Activated naive CD8-positive, alpha-beta T cell treated with anti-CD3 and anti-CD28 coated beads for 36 hours (primary cell): ENCODE results near the gene DTHD1. TPM values are rescaled to one million over a fixed set of nuclear protein-coding genes. Genes with fewer than 3 reads are reported as not detected.

Experiments
- DNase-seq: peaks from one replicate; pipeline ENCODE4 v3.0.0; 2021
- H3K27ac Mint-ChIP-seq: one replicate; pipeline ENCODE4 v1.8.0; 2022; ENCODE audit warnings: mild to moderate bottlenecking, moderate library complexity, mixed read lengths
- H3K27me3 Mint-ChIP-seq: one replicate; pipeline ENCODE4 v1.8.0; 2022; ENCODE audit warnings: mild to moderate bottlenecking, mixed read lengths
- H3K36me3 Mint-ChIP-seq: one replicate; pipeline ENCODE4 v1.8.0; 2021; ENCODE audit warnings: mild to moderate bottlenecking, mixed read lengths
- H3K4me1 Mint-ChIP-seq: one replicate; pipeline ENCODE4 v1.8.0; 2021; ENCODE audit warnings: mixed read lengths
- H3K4me3 Mint-ChIP-seq: one replicate; pipeline ENCODE4 v1.8.0; 2022; ENCODE audit warnings: mild to moderate bottlenecking, moderate library complexity, mixed read lengths
- H3K9me3 Mint-ChIP-seq: one replicate; pipeline ENCODE4 v1.8.0; 2022; ENCODE audit warnings: mixed read lengths
- total RNA-seq, 2 experiments: library from RNA; stranded (reverse); gene quantifications; one replicate each; pipeline ENCODE4 v1.2.3, GENCODE V29; 2021

The DTHD1 gene
- total RNA-seq: under 1 TPM; 0.08 to 0.12 TPM

DNA sequence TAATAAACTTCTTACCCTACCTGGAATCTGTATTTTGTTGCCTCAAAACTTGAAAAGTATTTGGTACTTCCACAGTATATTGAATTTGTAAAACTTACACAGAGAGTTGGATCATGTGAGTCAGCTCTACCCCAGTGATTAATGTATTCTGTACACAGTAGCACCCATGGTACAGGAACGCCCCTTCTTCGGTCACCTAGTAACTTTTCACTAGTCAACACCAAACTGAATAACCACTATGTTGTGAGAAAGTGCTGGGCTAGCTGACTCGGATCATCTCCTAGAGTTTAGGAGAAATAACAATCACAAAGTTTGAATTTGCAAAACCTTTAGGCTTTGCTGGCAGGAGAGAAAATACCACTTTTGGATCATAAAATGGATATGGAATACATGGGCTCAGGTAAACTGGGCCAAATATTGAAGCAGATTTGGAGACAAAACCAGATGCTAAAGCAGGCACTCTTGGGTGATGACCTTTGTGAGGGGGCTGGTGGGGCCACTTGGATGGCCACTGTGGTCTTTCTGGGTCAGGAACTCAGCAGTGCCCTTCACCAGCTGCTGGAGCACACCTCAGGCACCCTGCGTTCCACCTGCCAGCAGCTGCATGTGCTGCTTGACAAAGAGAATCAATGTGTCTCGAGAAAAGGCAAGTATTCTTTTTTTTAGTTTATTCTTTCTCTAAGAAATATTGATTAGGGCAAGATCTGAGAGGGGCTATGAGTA, at the start of gene DTHD1:
DTHD1 (plus strand) TSS at position 233 of the 723 bp plus-strand sequence; CDS start at position 376, 143 bp downstream.
- H3K4me3 Mint-ChIP-seq: no peak within 1 kb of the TSS
- peaks cover 62% of the 10 kb centered on the region for H3K4me1 Mint-ChIP-seq
- no peak within 1 kb of the TSS for H3K27ac Mint-ChIP-seq
- H3K9me3 Mint-ChIP-seq: no peaks in the 10 kb centered on the region
- peaks cover 3% of the 10 kb centered on the region for H3K36me3 Mint-ChIP-seq
- no peaks in the 10 kb centered on the region for H3K27me3 Mint-ChIP-seq
- DNase-seq: no peak

DNA sequence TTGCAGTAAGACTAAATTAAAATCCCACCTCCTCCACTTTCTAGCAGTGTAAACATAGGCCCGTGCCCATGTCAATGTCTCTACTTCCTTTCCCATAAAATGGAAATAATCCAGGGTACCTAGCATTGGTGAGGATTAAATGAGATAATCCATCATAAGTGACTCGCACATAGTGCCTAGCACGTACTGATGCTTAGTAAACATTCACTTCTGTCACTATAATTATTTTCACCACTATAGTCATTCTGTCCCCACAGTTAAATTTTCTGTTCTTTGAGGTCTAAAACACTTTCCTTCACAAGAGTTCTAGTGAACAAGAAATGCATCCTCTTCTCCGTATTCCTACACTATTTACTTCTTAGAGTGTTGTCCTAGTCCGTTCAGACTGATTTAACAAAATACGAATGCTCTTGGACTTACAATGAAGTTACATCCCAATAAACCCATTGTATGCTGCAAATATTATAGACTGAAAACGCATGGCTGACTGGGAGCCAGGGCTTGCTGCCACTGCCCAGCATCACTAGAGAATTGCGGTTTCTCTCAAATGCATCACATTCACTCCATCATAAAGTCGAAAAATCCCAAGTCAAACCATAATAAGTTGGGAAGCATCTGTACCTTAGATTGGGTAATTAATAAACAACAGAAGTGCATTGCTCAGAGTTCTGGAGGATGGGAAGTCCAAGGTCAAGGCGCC, 47.7 kb upstream of the DTHD1 start:
- H3K4me1 Mint-ChIP-seq: peaks cover 60% of the 10 kb centered on the region
- H3K27ac Mint-ChIP-seq: no peak overlapping the region
- DNase-seq: no peak
- H3K36me3 Mint-ChIP-seq: peaks cover 65% of the 10 kb centered on the region
- H3K4me3 Mint-ChIP-seq: no peak overlapping the region
- no peaks in the 10 kb centered on the region for H3K27me3 Mint-ChIP-seq
- peaks cover 31% of the 10 kb centered on the region for H3K9me3 Mint-ChIP-seq

DNA sequence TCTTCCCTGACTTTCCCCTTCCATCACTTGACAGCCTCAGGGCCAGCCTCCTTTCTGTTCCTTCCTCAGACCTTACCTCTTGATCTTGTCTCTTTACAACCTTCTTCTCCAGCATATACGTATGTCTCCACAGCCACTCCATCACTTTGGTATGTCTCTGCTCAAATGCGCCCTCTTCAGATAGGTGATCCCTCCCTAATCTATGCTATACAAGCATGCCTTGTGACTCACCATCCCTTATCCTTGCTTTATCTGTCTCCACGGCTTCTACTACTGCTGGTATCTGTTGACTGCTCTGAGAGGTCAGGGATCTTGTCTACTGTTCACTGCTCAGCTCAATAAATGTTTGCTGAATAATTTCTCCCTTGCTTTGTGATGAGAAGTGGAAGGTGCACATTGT, 46.1 kb upstream of the DTHD1 start:
- peaks cover 31% of the 10 kb centered on the region for H3K9me3 Mint-ChIP-seq
- H3K4me3 Mint-ChIP-seq: no peak overlapping the region
- H3K27ac Mint-ChIP-seq: no peak overlapping the region
- H3K36me3 Mint-ChIP-seq: peaks cover 74% of the 10 kb centered on the region
- no peaks in the 10 kb centered on the region for H3K27me3 Mint-ChIP-seq
- no peak for DNase-seq
- H3K4me1 Mint-ChIP-seq: peaks cover 49% of the 10 kb centered on the region

DNA sequence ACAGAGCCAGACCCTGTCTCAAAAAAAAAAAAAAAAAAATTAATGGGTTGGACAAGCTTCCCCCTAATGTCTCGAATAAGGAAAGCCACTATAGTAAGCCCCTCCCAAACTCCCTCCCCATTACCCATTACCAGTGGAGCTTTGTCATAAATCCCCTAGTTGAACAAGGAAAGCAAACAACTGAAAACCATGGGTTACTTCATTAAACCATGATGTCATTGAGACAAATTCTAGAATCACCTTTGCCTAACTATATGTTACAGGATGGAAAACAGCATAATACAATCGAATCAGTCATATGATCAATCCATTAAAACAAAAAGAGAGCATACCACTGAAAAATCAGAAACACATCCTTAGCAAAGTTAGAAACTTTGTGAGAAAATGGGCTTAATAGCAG, 45.3 kb upstream of the DTHD1 start:
- Mint-ChIP-seq H3K4me3 (no peak overlapping the region), H3K27ac (no peak overlapping the region), H3K27me3 (no peaks in the 10 kb centered on the region), H3K9me3 (peaks cover 31% of the 10 kb centered on the region), H3K4me1 (peaks cover 47% of the 10 kb centered on the region), H3K36me3 (peaks cover 76% of the 10 kb centered on the region)
- DNase-seq: no peak

DNA sequence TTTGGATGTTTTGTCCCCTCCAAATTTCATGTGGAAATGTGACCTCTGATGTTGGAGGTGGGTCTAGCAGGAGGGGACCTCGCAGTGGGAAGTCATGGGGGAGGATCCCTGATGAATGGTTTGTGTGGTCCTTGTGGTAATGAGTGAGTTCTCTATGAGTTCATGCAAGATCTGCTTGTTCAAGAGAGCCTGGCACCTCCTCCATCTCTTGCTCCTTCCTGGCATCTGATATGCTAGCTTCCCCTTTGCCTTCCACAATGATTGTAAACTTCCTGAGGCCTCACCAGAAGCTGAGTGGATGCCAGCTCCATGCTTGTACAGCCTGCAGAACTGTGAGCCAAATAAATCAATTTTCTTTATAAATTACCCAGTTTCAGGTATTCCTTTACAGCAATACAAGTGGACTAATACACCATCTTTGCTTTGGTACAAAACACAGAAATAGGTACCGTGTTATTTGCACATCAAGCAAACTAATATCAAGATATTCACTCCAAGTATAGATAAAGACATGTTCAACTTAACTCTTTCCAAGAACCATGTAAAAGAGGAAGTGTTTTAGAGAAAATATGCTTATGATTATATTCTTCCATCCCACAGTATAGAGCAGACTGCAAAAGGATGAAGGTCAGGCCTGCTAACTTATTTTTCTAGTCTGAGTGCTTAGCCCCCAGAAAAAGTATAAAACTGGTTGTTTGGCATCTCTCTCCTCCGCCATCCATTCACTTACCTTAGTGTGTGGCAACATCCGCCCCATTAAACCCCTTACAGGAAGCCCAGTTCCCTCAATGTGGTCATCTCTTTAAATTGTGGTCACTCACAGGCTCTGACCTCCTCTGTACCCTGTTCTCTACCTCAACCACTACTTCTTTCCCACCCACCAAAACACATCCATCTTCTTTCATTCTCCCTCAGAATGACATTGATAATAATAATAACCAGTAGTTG, 43.8 kb upstream of the DTHD1 start:
- no peaks in the 10 kb centered on the region for H3K27me3 Mint-ChIP-seq
- H3K9me3 Mint-ChIP-seq: peaks cover 25% of the 10 kb centered on the region
- peaks cover 51% of the 10 kb centered on the region for H3K4me1 Mint-ChIP-seq
- H3K4me3 Mint-ChIP-seq: peak overlapping the region; percentile 6
- peaks cover 71% of the 10 kb centered on the region for H3K36me3 Mint-ChIP-seq
- peak overlapping the region; percentile 69 for H3K27ac Mint-ChIP-seq
- DNase-seq: no peak

DNA sequence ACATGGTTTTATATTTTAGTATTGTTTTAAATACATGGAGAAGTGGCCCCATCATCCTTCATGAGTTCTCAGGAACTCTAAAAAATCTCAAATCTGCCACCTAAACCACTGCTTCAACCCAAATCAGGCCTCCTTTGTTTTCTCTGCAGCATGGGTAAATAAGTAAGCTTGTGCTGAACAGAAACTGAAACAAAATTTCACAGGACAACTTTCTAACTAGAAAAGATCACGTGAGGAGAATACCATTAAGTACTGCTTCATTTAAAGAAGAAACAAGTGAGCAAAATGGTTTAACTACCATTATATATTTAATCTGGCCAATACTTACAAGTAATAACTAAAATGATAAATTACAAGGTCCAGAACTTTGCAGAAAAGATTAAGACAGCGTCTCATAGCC, 39.6 kb upstream of the DTHD1 start:
- H3K36me3 Mint-ChIP-seq: peaks cover 42% of the 10 kb centered on the region
- H3K9me3 Mint-ChIP-seq: peaks cover 10% of the 10 kb centered on the region

DNA sequence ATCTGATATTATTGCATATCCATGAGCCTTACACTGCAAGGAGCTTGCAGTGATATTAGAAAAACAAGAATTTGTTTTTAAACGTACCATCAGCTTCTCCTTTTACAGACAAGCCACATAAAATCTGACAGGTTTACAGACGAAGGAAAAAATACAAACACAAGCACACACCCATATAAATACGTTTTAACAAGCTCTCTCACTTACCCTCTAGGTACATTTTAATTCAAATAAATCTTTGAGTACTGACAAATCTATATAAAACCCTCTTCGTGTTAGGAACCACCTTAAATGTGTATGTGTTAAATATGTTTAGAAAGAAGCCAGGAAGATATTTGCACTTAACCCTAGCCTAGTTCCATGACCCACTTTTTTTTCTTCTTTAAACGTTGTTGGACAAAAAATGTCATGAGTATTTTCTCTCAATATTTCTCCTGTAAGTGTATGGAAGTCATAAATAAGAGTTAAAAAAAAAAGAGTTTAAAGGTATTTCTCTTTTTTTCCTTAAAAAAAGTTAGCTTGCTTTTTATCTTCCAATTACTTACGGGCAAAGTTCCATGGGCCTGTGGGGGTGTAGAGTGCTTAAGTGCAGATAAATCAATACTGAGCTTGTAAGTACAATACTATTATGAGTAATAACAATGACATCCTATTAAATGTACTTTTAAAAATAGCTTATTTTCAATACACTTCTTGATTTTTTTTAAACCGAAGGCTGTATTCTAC, 38.6 kb upstream of the DTHD1 start:
- H3K27ac Mint-ChIP-seq: peak overlapping the region; percentile 91
- no peak for DNase-seq

More for the DNA sequence above, 39.6 kb upstream of the DTHD1 start:
- H3K27me3 Mint-ChIP-seq: no peaks in the 10 kb centered on the region
- H3K27ac Mint-ChIP-seq: peak overlapping the region; percentile 73
- no peak for DNase-seq
- H3K4me1 Mint-ChIP-seq: peaks cover 47% of the 10 kb centered on the region
- peak overlapping the region; percentile 94 for H3K4me3 Mint-ChIP-seq

DNA sequence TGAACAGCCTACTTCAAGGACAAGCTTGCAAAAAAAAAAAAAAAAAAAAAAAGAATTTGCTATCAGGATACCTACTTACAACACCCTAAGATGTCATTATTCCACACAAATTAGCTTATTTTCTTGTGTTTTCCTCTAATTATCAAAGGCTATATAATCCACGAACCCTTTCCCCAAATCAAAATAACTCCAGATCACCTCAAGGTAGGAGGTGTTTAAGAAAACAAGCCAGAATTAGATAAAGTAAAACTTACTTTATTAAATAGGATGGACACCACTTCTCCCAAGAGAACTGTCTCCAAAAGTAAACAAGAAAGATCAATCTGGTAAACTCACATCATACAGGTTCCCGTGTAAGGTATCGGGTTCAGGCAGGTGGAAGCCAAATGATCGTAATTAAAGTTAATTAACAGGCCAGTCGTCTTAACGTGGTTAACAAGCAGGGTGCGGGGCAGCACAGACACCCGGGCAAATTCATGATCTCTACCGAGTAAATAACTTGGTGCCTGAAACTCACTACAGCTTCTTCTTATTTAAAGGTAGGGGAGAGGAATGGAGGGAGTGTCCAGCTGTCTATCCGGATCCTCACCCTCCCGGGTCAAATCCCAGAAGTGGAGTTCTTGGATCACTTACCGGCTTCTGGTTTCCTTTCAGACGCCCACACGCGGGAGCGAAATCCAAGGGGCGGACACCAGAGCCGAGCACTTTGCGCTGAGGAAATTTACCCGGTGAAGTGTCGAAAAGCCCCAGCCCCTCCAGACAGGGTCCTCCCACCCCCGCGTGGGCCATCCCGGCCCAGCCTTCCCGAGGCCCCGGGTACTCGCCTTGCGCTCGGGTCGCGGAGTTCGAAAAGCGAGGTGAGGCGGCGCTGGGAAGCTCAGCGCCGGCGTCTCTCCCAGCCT, 37.8 kb upstream of the DTHD1 start:
- Mint-ChIP-seq H3K4me3 (peak overlapping the region; percentile 94), H3K9me3 (no peaks in the 10 kb centered on the region), H3K27ac (peak overlapping the region; percentile 91), H3K4me1 (peaks cover 33% of the 10 kb centered on the region), H3K27me3 (no peaks in the 10 kb centered on the region), H3K36me3 (peaks cover 25% of the 10 kb centered on the region)
- DNase-seq: peak; percentile 64

More for the DNA sequence above, 38.6 kb upstream of the DTHD1 start:
- Mint-ChIP-seq H3K9me3 (peaks cover 5% of the 10 kb centered on the region), H3K27me3 (no peaks in the 10 kb centered on the region), H3K4me3 (peak overlapping the region; percentile 94), H3K36me3 (peaks cover 33% of the 10 kb centered on the region), H3K4me1 (peaks cover 40% of the 10 kb centered on the region)

DNA sequence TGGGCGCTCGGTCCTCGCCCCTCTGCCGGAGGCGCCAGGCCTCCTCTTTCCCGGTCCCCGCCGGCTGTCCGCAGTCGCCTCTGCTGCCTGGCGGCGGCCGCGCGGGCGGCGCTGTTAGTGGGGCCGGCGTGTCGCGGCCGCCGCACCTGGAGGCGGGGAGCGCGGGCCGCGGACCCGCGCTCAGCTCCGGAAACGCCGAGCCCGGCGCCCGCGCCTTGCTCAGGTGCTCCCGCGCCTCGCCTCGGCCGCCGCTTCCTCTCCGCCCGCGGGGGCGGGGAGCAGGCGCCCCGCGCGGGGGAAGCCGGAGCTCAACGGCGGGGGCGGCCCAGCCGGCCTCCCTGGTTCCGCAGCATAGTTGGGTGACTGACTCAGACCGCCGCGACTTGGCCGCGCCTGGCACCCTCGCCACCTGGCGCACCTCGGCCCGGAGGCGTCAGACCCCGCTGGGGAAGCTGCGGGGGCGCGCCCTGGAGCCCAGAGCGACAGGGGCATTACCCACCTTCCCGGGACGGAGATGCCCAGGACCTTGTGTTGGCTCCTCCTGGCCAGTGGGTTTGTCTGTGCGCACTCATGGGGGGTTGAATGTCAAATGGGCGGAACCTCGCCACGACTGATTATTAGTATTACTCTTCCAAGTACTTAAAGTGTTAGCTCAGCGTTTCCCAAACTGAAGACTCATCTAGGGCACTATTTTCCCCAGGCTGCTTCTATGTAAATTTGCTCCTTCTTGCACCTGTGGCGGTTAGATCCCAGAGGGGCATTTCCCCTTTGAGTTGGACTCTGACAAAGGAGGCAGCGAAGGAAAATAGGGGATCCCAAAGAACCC, 36.9 kb upstream of the DTHD1 start, which contains the start of gene ARAP2:
ARAP2 (minus strand) TSS at position 258 of the 826 bp plus-strand sequence. CDS start 15,028 bp downstream, outside the sequence.
- Mint-ChIP-seq H3K36me3 (peaks cover 16% of the 10 kb centered on the region), H3K9me3 (no peaks in the 10 kb centered on the region), H3K4me1 (peaks cover 35% of the 10 kb centered on the region), H3K27ac (peak within 1 kb of the TSS; percentile 91), H3K27me3 (no peaks in the 10 kb centered on the region), H3K4me3 (peak within 1 kb of the TSS; percentile 94)
- peak; percentile 84 for DNase-seq

DNA sequence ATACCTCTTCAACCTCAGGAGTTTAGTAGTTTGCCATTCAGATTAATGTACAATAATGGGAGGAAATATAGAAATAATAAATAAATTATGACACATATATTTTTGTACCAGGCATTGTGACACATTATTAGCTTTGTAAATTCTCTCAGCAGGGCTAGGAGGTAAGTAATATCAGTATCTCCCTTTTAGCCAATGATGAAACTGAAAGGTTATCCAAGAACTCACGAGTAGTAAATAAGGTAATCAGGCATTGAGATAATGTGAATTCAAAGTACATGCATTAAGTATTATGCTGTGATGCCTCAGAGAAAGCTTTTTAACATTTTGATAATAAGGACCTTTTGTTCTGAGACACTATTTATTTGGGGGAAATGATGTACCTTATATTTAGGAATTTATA, 31.8 kb upstream of the DTHD1 start:
- H3K36me3 Mint-ChIP-seq: no peaks in the 10 kb centered on the region
- peaks cover 30% of the 10 kb centered on the region for H3K4me1 Mint-ChIP-seq
- no peaks in the 10 kb centered on the region for H3K9me3 Mint-ChIP-seq
- DNase-seq: no peak
- no peak overlapping the region for H3K4me3 Mint-ChIP-seq
- no peak overlapping the region for H3K27ac Mint-ChIP-seq
- no peaks in the 10 kb centered on the region for H3K27me3 Mint-ChIP-seq

DNA sequence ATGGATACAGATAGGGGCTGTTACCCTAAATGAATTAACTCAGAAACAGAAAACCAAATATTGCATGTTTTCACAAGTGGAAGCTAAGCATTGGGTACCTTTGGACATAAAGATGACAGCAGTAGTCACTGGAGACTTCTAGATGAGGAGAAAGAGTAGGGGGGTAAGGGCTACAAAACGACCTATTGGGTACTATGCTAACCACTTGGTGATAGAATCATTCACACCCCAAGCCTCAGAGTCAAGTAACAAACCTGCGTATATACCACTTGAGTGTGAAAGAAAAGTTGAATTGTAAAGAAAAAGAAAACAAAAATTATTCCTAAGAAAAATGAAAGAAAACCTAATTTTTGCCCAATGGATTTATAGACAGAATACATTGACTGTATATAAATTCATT, 29.4 kb upstream of the DTHD1 start:
- H3K27ac Mint-ChIP-seq: no peak overlapping the region
- H3K9me3 Mint-ChIP-seq: no peaks in the 10 kb centered on the region
- peaks cover 39% of the 10 kb centered on the region for H3K4me1 Mint-ChIP-seq
- DNase-seq: no peak
- H3K27me3 Mint-ChIP-seq: no peaks in the 10 kb centered on the region
- no peak overlapping the region for H3K4me3 Mint-ChIP-seq
- no peaks in the 10 kb centered on the region for H3K36me3 Mint-ChIP-seq

DNA sequence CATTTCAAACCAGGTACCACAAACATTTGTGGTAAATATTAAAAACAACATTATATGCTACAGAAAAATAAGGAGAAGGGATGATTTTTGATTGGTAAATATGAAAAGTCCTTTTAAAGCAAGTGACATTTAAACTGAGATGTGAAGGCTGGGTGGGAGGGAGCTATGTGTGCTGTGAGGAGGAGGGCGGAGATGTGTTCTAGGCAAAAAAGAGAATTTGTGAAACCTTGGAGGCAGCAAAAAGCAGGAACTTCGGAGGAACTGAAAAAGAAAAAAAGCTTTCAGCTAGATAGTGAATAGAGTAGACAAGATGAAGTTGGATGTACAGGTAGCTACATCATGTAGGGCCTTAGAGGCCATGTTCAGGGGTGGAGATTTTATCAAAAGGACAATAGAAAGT, 27.0 kb upstream of the DTHD1 start:
- no peak for DNase-seq
- no peaks in the 10 kb centered on the region for H3K36me3 Mint-ChIP-seq
- peaks cover 36% of the 10 kb centered on the region for H3K4me1 Mint-ChIP-seq
- H3K4me3 Mint-ChIP-seq: no peak overlapping the region
- peak overlapping the region; percentile 10 for H3K27ac Mint-ChIP-seq
- no peaks in the 10 kb centered on the region for H3K27me3 Mint-ChIP-seq
- no peaks in the 10 kb centered on the region for H3K9me3 Mint-ChIP-seq

DNA sequence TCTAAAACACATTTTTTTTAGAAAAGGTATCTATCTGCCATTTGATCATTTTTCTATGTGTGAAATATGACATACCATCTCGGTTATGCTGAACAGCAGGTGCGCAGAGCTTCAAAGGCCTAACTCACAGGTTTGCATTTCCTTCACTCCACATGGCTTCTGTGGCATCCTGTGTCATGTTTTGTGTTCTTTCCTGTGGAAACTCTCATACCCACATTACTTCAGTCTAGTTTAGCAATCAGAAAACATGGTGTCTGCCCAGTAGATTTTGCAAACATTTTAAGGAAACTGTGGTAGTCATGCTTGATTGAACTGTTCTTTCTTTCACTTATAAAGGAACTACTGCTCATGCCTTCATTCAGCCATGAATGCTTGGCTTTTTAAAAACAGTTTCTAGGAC, 25.8 kb upstream of the DTHD1 start:
- Mint-ChIP-seq H3K27ac (peak overlapping the region; percentile 94), H3K27me3 (no peaks in the 10 kb centered on the region), H3K4me3 (peak overlapping the region; percentile 61), H3K9me3 (no peaks in the 10 kb centered on the region), H3K36me3 (no peaks in the 10 kb centered on the region), H3K4me1 (peaks cover 33% of the 10 kb centered on the region)
- DNase-seq: peak; percentile 48
